ENCODE results near the gene FBXL16.
A peak's percentile ranks its signal among the peaks of the same experiment; 100 is the strongest.

Gene FBXL16

DNA sequence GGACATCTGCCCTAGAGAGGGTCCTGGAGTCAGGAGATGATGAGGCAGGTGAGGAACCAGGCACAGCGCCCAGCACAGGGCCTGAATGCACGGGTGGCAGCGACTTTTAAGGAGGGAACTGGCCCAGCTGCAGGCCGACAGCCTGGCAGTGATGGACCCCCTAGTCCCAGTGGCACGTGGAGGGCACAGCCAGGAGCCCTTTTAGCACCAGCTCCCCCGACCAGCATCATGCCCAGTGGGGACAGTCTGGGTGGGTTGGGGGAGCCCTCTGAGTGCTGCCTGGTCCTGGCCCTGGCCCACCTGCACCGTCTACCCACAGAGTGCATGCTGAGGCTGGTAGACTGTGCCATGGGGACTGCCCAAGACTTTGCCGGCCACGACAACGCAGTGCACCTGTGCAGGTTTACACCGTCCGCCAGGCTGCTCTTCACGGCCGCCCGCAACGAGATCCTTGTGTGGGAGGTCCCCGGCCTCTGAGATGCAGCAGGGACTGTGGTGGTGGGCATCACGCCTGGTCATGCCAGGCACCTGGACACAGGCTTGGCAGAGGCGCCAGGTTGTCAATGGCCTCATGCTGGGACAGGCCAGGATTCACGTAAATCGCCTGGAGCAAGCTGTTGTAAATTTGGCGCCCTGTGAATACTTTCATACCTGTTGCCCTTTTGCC lies 38.4 kb downstream of the FBXL16 start:
- Histone ChIP-seq H2BK15ac (ENCODE audit: low read length) (peak overlapping the region; percentile 87), H3K27ac (replicated peaks; ENCODE audit: low read length) (no peak overlapping the region)
- WGBS, 2 donors (ENCODE audit: extremely low coverage in 2 of 2, insufficient read length in 2 of 2, insufficient replicate concordance in 1 of 2): no CpG with 5 or more reads among the region's 22 CpGs

DNA sequence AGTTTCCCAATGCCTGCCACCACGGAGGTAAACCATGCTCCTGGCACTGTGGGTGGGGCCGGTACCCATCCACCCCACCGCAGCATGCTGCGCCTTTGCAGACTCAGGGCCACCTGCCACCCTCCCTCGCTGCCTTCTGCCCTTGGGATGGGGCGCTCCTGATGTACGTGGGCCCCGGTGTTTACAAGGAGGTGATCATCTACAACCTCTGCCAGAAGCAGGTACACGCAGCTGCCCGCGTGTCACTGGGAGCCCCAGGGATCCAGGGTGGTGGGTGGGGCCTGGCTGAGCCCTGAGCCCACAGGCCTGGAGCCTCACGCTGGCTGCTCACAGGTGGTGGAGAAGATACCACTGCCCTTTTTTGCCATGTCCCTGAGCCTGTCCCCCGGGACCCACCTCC lies 39.0 kb downstream of the FBXL16 start:
- no peak overlapping the region for H2AFZ ChIP-seq (ENCODE audit: low read length)
- no peak overlapping the region for H3K18ac ChIP-seq (ENCODE audit: low read length)
- peak overlapping the region; percentile 98 for H2AK5ac ChIP-seq (ENCODE audit: low read depth, low read length)
- peak overlapping the region; percentile 73 for H3K23ac ChIP-seq (ENCODE audit: low read depth, low read length, poor library complexity)
- no peak overlapping the region for H3K27ac ChIP-seq (replicated peaks; ENCODE audit: low read length)
- peak overlapping the region; percentile 87 for H2BK15ac ChIP-seq (ENCODE audit: low read length)
- H3K4me2 ChIP-seq (ENCODE audit: insufficient read depth, low read length, poor library complexity, severe bottlenecking): no peak overlapping the region
- H3K9ac ChIP-seq (ENCODE audit: low read depth, low read length, poor library complexity): peak overlapping the region; percentile 79
- H2BK120ac ChIP-seq (ENCODE audit: low read depth, low read length): peak overlapping the region; percentile 91
- H3K4ac ChIP-seq (ENCODE audit: low read length): no peak overlapping the region
- no peaks in the 10 kb centered on the region for H3K9me3 ChIP-seq (replicated peaks in 1 of 2; ENCODE audit: control insufficient read depth in 2 of 2, insufficient read depth in 1 of 2, low read depth in 1 of 2, low read length in 2 of 2)
- no peak overlapping the region for H3K14ac ChIP-seq (ENCODE audit: low read length)
- no peak overlapping the region for H3K4me3 ChIP-seq (ENCODE audit: low read length in 2 of 2)
- no peaks in the 10 kb centered on the region for H3K27me3 ChIP-seq (ENCODE audit: control insufficient read depth in 3 of 3, insufficient read depth in 3 of 3, low read depth in 1 of 3, low read length in 3 of 3)
- H2BK5ac ChIP-seq (ENCODE audit: low read length): no peak overlapping the region
- peak overlapping the region; percentile 9 for H4K8ac ChIP-seq (ENCODE audit: low read depth, low read length)
- peak overlapping the region; percentile 49 for H2BK12ac ChIP-seq (ENCODE audit: low read length)
- no peak for DNase-seq (ENCODE audit: low spot score)
- H3K4me1 ChIP-seq (ENCODE audit: control insufficient read depth in 2 of 2, insufficient read depth in 1 of 2, low read depth in 1 of 2, low read length in 2 of 2): peaks cover 2 to 6% of the 10 kb centered on the region in 2 donors
- peaks cover 27% of the 10 kb centered on the region for H3K79me1 ChIP-seq (ENCODE audit: low read depth, low read length)
- no CpG with 5 or more reads among the region's 13 CpGs for WGBS, 2 donors (ENCODE audit: extremely low coverage in 2 of 2, insufficient read length in 2 of 2, insufficient replicate concordance in 1 of 2)
- H4K91ac ChIP-seq (ENCODE audit: low read depth, low read length, poor library complexity): no peak overlapping the region
- peaks cover 29 to 40% of the 10 kb centered on the region in 2 donors for H3K36me3 ChIP-seq (replicated peaks in 1 of 2; ENCODE audit: control insufficient read depth in 2 of 2, insufficient read depth in 2 of 2, low read length in 2 of 2)

More for the DNA sequence above, 38.4 kb downstream of the FBXL16 start:
- H2AFZ ChIP-seq (ENCODE audit: low read length): peak overlapping the region; percentile 76
- no peak overlapping the region for H4K91ac ChIP-seq (ENCODE audit: low read depth, low read length, poor library complexity)
- H4K8ac ChIP-seq (ENCODE audit: low read depth, low read length): no peak overlapping the region
- H3K36me3 ChIP-seq (replicated peaks in 1 of 2; ENCODE audit: control insufficient read depth in 2 of 2, insufficient read depth in 2 of 2, low read length in 2 of 2): peaks cover 34 to 40% of the 10 kb centered on the region in 2 donors
- no peak overlapping the region for H3K4me2 ChIP-seq (ENCODE audit: insufficient read depth, low read length, poor library complexity, severe bottlenecking)
- H3K23ac ChIP-seq (ENCODE audit: low read depth, low read length, poor library complexity): peak overlapping the region; percentile 46
- no peaks in the 10 kb centered on the region for H3K9me3 ChIP-seq (replicated peaks in 1 of 2; ENCODE audit: control insufficient read depth in 2 of 2, insufficient read depth in 1 of 2, low read depth in 1 of 2, low read length in 2 of 2)
- no peak for DNase-seq (ENCODE audit: low spot score)
- H3K14ac ChIP-seq (ENCODE audit: low read length): no peak overlapping the region
- H3K18ac ChIP-seq (ENCODE audit: low read length): peak overlapping the region; percentile 63
- H3K4ac ChIP-seq (ENCODE audit: low read length): no peak overlapping the region
- no peak overlapping the region for H2BK5ac ChIP-seq (ENCODE audit: low read length)
- H3K79me1 ChIP-seq (ENCODE audit: low read depth, low read length): peaks cover 24% of the 10 kb centered on the region
- peak overlapping the region; percentile 53 for H3K9ac ChIP-seq (ENCODE audit: low read depth, low read length, poor library complexity)
- H2BK12ac ChIP-seq (ENCODE audit: low read length): peak overlapping the region; percentile 80
- no peaks in the 10 kb centered on the region for H3K27me3 ChIP-seq (ENCODE audit: control insufficient read depth in 3 of 3, insufficient read depth in 3 of 3, low read depth in 1 of 3, low read length in 3 of 3)
- no peak overlapping the region for H3K4me3 ChIP-seq (ENCODE audit: low read length in 2 of 2)
- peaks cover 2 to 6% of the 10 kb centered on the region in 2 donors for H3K4me1 ChIP-seq (ENCODE audit: control insufficient read depth in 2 of 2, insufficient read depth in 1 of 2, low read depth in 1 of 2, low read length in 2 of 2)
- H2AK5ac ChIP-seq (ENCODE audit: low read depth, low read length): peak overlapping the region; percentile 98
- no peak overlapping the region for H2BK120ac ChIP-seq (ENCODE audit: low read depth, low read length)

DNA sequence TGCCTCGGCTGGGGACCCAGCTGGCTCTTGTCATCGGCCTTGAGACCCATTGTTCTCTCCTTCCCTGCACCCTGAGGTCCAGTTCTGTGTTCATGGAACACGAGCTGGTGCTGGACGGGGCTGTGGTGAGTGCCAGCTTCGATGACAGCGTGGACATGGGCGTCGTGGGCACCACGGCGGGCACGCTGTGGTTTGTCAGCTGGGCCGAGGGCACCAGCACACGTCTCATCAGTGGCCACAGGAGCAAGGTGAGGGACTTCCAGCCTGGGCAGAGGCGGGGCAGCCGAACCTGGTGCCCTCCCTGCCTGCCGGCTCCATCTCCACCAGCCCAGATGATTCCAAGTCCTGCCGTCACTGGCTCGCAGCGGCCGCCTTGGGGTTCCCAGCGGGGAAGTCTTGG lies 43.0 kb downstream of the FBXL16 start:
- Histone ChIP-seq H3K4me1 (ENCODE audit: control insufficient read depth in 2 of 2, insufficient read depth in 1 of 2, low read depth in 1 of 2, low read length in 2 of 2) (peaks cover 3 to 6% of the 10 kb centered on the region in 2 donors), H3K79me1 (ENCODE audit: low read depth, low read length) (peaks cover 15% of the 10 kb centered on the region)

DNA sequence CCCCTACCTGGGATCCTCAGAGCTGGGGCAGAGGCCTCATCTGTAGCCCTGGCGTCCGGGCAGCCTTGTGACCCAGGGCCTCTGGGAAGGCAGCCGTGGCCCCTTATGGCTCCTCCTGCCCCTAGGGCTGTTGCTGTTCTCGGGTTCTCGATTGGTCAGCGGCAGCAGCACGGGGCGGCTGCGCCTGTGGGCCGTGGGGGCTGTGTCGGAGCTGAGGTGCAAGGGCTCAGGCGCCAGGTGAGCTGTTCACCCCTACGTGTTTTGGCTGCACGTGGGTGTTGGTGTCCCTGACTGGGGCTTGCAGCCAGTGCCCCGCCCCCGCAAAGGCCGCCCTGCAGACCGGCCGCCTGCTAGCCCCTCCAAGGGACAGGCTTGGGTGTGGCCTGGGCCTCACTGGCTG lies 43.5 kb downstream of the FBXL16 start:
- no peak overlapping the region for H2BK120ac ChIP-seq (ENCODE audit: low read depth, low read length)
- no peak overlapping the region for H4K8ac ChIP-seq (ENCODE audit: low read depth, low read length)
- no peak overlapping the region for H3K9ac ChIP-seq (ENCODE audit: low read depth, low read length, poor library complexity)
- DNase-seq (ENCODE audit: low spot score): no peak
- no peak overlapping the region for H3K4me3 ChIP-seq (ENCODE audit: low read length in 2 of 2)
- no peak overlapping the region for H3K18ac ChIP-seq (ENCODE audit: low read length)
- peak overlapping the region; percentile 99 for H2AK5ac ChIP-seq (ENCODE audit: low read depth, low read length)
- H2BK15ac ChIP-seq (ENCODE audit: low read length): no peak overlapping the region
- H3K36me3 ChIP-seq (replicated peaks in 1 of 2; ENCODE audit: control insufficient read depth in 2 of 2, insufficient read depth in 2 of 2, low read length in 2 of 2): peaks cover 11 to 48% of the 10 kb centered on the region in 2 donors
- no peaks in the 10 kb centered on the region for H3K27me3 ChIP-seq (ENCODE audit: control insufficient read depth in 3 of 3, insufficient read depth in 3 of 3, low read depth in 1 of 3, low read length in 3 of 3)
- no peak overlapping the region for H4K91ac ChIP-seq (ENCODE audit: low read depth, low read length, poor library complexity)
- no peak overlapping the region for H3K4me2 ChIP-seq (ENCODE audit: insufficient read depth, low read length, poor library complexity, severe bottlenecking)
- H3K79me1 ChIP-seq (ENCODE audit: low read depth, low read length): peaks cover 15% of the 10 kb centered on the region
- H2BK5ac ChIP-seq (ENCODE audit: low read length): no peak overlapping the region
- H3K27ac ChIP-seq (replicated peaks; ENCODE audit: low read length): no peak overlapping the region
- no peak overlapping the region for H3K14ac ChIP-seq (ENCODE audit: low read length)
- peaks cover 3 to 6% of the 10 kb centered on the region in 2 donors for H3K4me1 ChIP-seq (ENCODE audit: control insufficient read depth in 2 of 2, insufficient read depth in 1 of 2, low read depth in 1 of 2, low read length in 2 of 2)
- H3K4ac ChIP-seq (ENCODE audit: low read length): no peak overlapping the region
- no peak overlapping the region for H2BK12ac ChIP-seq (ENCODE audit: low read length)
- H3K23ac ChIP-seq (ENCODE audit: low read depth, low read length, poor library complexity): no peak overlapping the region
- H2AFZ ChIP-seq (ENCODE audit: low read length): no peak overlapping the region
- H3K9me3 ChIP-seq (replicated peaks in 1 of 2; ENCODE audit: control insufficient read depth in 2 of 2, insufficient read depth in 1 of 2, low read depth in 1 of 2, low read length in 2 of 2): no peaks in the 10 kb centered on the region
- no CpG with 5 or more reads among the region's 19 CpGs for WGBS, 2 donors (ENCODE audit: extremely low coverage in 2 of 2, insufficient read length in 2 of 2, insufficient replicate concordance in 1 of 2)

More for the DNA sequence above, 43.0 kb downstream of the FBXL16 start:
- H3K4me2 ChIP-seq (ENCODE audit: insufficient read depth, low read length, poor library complexity, severe bottlenecking): no peak overlapping the region
- DNase-seq (ENCODE audit: low spot score): no peak
- no peak overlapping the region for H2BK15ac ChIP-seq (ENCODE audit: low read length)
- no peak overlapping the region for H2BK12ac ChIP-seq (ENCODE audit: low read length)
- no peak overlapping the region for H4K91ac ChIP-seq (ENCODE audit: low read depth, low read length, poor library complexity)
- peak overlapping the region in 1 of 2 donors; percentile 28 for H3K4me3 ChIP-seq (ENCODE audit: low read length in 2 of 2)
- H4K8ac ChIP-seq (ENCODE audit: low read depth, low read length): no peak overlapping the region
- H3K14ac ChIP-seq (ENCODE audit: low read length): no peak overlapping the region
- WGBS, 2 donors (ENCODE audit: extremely low coverage in 2 of 2, insufficient read length in 2 of 2, insufficient replicate concordance in 1 of 2): no CpG with 5 or more reads among the region's 21 CpGs
- H2AK5ac ChIP-seq (ENCODE audit: low read depth, low read length): peak overlapping the region; percentile 56
- H2AFZ ChIP-seq (ENCODE audit: low read length): no peak overlapping the region
- H3K36me3 ChIP-seq (replicated peaks in 1 of 2; ENCODE audit: control insufficient read depth in 2 of 2, insufficient read depth in 2 of 2, low read length in 2 of 2): peaks cover 11 to 43% of the 10 kb centered on the region in 2 donors
- no peak overlapping the region for H2BK120ac ChIP-seq (ENCODE audit: low read depth, low read length)
- H3K27me3 ChIP-seq (ENCODE audit: control insufficient read depth in 3 of 3, insufficient read depth in 3 of 3, low read depth in 1 of 3, low read length in 3 of 3): no peaks in the 10 kb centered on the region
- no peak overlapping the region for H3K18ac ChIP-seq (ENCODE audit: low read length)
- no peak overlapping the region for H3K4ac ChIP-seq (ENCODE audit: low read length)
- H3K9me3 ChIP-seq (replicated peaks in 1 of 2; ENCODE audit: control insufficient read depth in 2 of 2, insufficient read depth in 1 of 2, low read depth in 1 of 2, low read length in 2 of 2): no peaks in the 10 kb centered on the region
- no peak overlapping the region for H3K23ac ChIP-seq (ENCODE audit: low read depth, low read length, poor library complexity)
- no peak overlapping the region for H2BK5ac ChIP-seq (ENCODE audit: low read length)
- no peak overlapping the region for H3K27ac ChIP-seq (replicated peaks; ENCODE audit: low read length)
- H3K9ac ChIP-seq (ENCODE audit: low read depth, low read length, poor library complexity): peak overlapping the region; percentile 60
